Measurements from ENCODE around the gene TMEM108. TPM values are rescaled to one million over a fixed set of nuclear protein-coding genes. Genes with fewer than 3 reads are reported as not detected.
"Not testable (repeated sequence)": the region's sequence is repeated elsewhere in the genome, so short reads cannot be mapped to it uniquely, and the experiment has no call there.

The TMEM108 gene
- polyA plus RNA-seq, result 2.8 TPM
- long read RNA-seq, donor 1, result 0 reads
- long read RNA-seq, donor 2, partial matches to known transcripts, result 0 of 3 reads
- long read RNA-seq, donor 2, other reads (novel, unspliced or antisense), result 0 of 3 reads
- long read RNA-seq, donor 3, result 0 reads
- long read RNA-seq, donor 4, result 0 reads
- long read RNA-seq, donor 5, result 0 reads
- long read RNA-seq, donor 6, partial matches to known transcripts, result 0 of 2 reads
- long read RNA-seq, donor 6, other reads (novel, unspliced or antisense), result 0 of 2 reads
- long read RNA-seq, donor 7, partial matches to known transcripts, result 0 of 2 reads
- long read RNA-seq, donor 7, other reads (novel, unspliced or antisense), result 0 of 2 reads
- long read RNA-seq, donor 8, result 0 reads
- long read RNA-seq, donor 9, result 0 reads
- long read RNA-seq, donor 10, partial matches to known transcripts, result 0 of 1 reads
- long read RNA-seq, donor 10, other reads (novel, unspliced or antisense), result 0 of 1 reads
- long read RNA-seq, donor 11, result 0 reads

DNA sequence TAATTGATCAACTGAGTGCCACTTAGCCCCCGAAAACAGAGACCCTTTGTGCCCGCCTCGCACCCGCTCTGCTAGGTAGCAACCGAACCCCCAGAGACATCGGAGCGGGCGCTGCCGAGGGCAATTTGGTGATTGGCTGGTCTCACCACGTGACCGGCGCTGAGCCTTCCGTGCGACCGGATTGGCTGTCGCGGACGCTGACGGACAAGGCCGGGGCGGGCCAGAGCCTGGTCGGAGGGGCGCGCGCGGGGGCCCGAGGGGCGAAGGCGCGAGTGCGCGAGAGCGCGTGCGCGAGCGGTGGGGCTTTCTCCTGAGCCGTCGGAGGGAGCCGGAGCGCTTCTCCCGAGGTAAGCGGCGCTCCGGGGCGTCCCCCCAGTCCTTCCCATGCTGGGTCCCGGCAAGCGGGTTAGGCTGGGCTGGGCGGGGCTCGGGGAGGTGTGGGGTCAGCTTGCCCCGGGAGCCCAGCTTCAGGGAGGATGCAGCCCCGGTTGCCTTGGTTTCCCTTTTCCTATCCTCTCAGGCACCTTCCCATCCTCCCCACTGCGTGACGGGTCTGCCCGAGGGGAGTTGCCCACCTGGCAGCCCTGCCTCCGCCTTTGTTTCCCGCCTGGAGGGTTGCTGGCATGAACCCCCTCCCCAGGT lies at the start of gene TMEM108:
Gene TMEM108, plus strand, starts transcription at position 303 of the 642 bp plus-strand sequence.
- H3K4me3 ChIP-seq (ENCODE audit: low read length), result peak within 1 kb of the TSS; percentile 44
- H3K27ac ChIP-seq (ENCODE audit: low read length), result no peak within 1 kb of the TSS
- no peaks in the 10 kb centered on the region for H3K36me3 ChIP-seq (ENCODE audit: control insufficient read depth, insufficient read depth, low read length)
- no peaks in the 10 kb centered on the region for H3K9me3 ChIP-seq (ENCODE audit: control insufficient read depth, low read depth, low read length)
- no CpG with 5 or more reads among the region's 57 CpGs for WGBS (ENCODE audit: insufficient coverage, low lambda C conversion rate)
- no peaks in the 10 kb centered on the region for H3K4me1 ChIP-seq (ENCODE audit: control insufficient read depth, insufficient read depth, low read length)
- peak; percentile 33 to 55 for DNase-seq
- H3K27me3 ChIP-seq (ENCODE audit: control insufficient read depth, insufficient read depth, low read length), result peaks cover 45% of the 10 kb centered on the region

DNA sequence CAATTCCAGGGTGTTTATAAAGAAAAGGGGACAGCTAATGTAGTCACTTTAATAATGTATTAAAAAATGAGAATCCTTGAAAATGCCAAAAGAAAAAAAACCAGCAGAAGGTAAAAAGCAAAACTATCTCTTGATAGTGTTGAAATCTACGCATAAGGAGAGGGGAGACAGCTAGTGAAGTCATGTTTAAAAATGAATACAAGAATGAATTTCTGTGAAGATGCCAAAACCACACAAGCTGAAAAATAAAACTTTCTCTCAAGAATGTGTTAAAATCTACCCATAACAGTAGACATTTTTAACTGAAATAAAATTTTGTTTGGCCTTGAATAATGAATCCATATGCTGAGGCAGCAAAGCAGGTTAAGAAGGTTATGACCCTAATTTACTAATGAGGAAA lies 42.2 kb upstream of the TMEM108 start:
- Histone ChIP-seq H3K27ac (ENCODE audit: low read length) (no peak overlapping the region), H3K9me3 (ENCODE audit: control insufficient read depth, low read depth, low read length) (no peaks in the 10 kb centered on the region), H3K36me3 (ENCODE audit: control insufficient read depth, insufficient read depth, low read length) (no peaks in the 10 kb centered on the region), H3K4me3 (ENCODE audit: low read length) (no peak overlapping the region), H3K27me3 (ENCODE audit: control insufficient read depth, insufficient read depth, low read length) (no peaks in the 10 kb centered on the region), H3K4me1 (ENCODE audit: control insufficient read depth, insufficient read depth, low read length) (no peaks in the 10 kb centered on the region)
- DNase-seq, result no peak
- 91% methylated on average over 1 of the region's 1 CpG for WGBS (ENCODE audit: insufficient coverage, low lambda C conversion rate)

DNA sequence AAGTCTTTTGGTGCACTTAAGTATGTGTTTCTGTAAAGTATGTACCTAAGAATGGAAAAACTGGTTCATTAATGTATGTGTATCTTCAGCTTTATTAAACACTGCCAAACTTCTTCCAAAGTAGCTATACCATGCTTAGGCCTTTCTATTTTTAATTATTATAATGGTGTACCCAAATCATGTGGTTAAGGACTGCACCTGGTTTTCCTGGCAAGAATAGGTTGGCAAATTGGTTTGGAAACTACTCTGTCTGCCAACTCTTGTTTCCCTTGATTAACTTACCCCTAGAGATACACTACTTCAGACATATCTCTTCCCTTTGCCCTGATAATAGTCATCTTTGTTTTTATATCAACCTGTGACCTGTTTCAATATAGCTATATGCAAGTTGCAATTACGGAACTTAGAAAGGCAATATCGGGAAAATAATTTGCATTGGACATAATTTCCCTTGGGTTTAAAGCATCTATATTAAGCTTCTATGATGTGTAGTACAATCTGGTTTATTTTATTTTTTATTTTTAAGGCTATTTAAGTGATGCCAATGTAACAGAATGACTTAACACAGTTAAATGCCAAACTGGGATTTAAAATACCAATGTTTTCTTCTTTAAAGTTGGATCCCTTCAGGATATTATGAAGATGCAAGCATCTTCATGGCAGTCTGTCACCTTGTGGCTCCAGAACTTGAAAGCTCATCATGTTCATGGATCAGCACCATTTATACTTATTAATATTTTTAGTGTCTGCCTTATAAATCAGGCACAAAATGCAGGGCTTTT lies 40.6 kb upstream of the TMEM108 start:
- 82% methylated on average over 2 of the region's 2 CpGs for WGBS (ENCODE audit: insufficient coverage, low lambda C conversion rate)
- no peaks in the 10 kb centered on the region for H3K4me1 ChIP-seq (ENCODE audit: control insufficient read depth, insufficient read depth, low read length)
- no peaks in the 10 kb centered on the region for H3K36me3 ChIP-seq (ENCODE audit: control insufficient read depth, insufficient read depth, low read length)
- H3K4me3 ChIP-seq (ENCODE audit: low read length), result no peak overlapping the region
- no peak for DNase-seq
- no peaks in the 10 kb centered on the region for H3K27me3 ChIP-seq (ENCODE audit: control insufficient read depth, insufficient read depth, low read length)
- H3K27ac ChIP-seq (ENCODE audit: low read length), result no peak overlapping the region
- H3K9me3 ChIP-seq (ENCODE audit: control insufficient read depth, low read depth, low read length), result no peaks in the 10 kb centered on the region

GRCh38 chr3:133005032-133005431 lies 33.2 kb upstream of the TMEM108 start:
- H3K27me3 ChIP-seq (ENCODE audit: control insufficient read depth, insufficient read depth, low read length); H3K9me3 ChIP-seq (ENCODE audit: control insufficient read depth, low read depth, low read length); H3K4me1 ChIP-seq (ENCODE audit: control insufficient read depth, insufficient read depth, low read length); H3K4me3 ChIP-seq (ENCODE audit: low read length); H3K36me3 ChIP-seq (ENCODE audit: control insufficient read depth, insufficient read depth, low read length); H3K27ac ChIP-seq (ENCODE audit: low read length); DNase-seq: not testable (repeated sequence)
- WGBS (ENCODE audit: insufficient coverage, low lambda C conversion rate), result no CpG with 5 or more reads among the region's 9 CpGs

DNA sequence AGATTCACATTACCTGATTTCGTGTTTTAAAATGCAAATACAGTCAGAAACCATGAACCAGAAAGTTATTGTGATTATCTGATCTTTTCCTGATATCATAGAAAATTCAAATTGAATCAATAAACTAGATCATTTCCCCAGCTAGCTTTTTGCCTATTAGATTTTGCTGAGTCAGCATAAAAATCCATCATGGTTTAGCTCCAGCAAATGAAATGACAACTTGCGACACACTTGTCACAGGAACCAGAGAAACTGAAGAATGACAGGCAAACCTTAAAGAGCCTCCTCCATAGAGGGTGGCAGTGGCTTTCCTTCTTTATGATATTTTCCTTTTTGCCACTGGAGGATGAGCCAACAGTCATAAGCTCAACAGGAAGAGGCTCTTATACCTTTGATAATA lies 30.6 kb upstream of the TMEM108 start:
- Histone ChIP-seq H3K9me3 (ENCODE audit: control insufficient read depth, low read depth, low read length) (no peaks in the 10 kb centered on the region), H3K27me3 (ENCODE audit: control insufficient read depth, insufficient read depth, low read length) (no peaks in the 10 kb centered on the region), H3K27ac (ENCODE audit: low read length) (no peak overlapping the region), H3K4me3 (ENCODE audit: low read length) (no peak overlapping the region), H3K4me1 (ENCODE audit: control insufficient read depth, insufficient read depth, low read length) (no peaks in the 10 kb centered on the region), H3K36me3 (ENCODE audit: control insufficient read depth, insufficient read depth, low read length) (no peaks in the 10 kb centered on the region)
- 100% methylated on average over 1 of the region's 2 CpGs for WGBS (ENCODE audit: insufficient coverage, low lambda C conversion rate)
- DNase-seq, result no peak

DNA sequence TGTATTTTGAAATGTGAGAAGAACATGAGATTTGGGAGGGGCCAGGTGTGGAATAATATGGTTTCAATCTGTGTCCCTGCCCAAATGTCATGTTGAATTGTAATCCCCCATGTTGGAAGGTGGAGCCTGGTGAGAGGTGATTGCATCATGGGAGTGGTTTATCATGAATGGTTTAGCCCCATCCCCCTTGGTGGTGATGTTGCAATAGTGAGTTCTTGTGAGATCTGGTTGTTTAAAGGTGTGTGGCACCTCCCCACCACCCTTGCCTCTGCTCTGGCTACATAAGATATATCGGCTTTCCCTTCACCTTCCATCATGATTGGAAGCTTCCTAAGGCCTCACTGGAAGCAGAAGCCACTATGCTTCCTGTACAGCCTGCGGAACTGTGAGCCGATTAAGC lies 23.9 kb upstream of the TMEM108 start:
- WGBS (ENCODE audit: insufficient coverage, low lambda C conversion rate), result no CpG with 5 or more reads among the region's 3 CpGs
- DNase-seq, result no peak
- Histone ChIP-seq H3K27me3 (ENCODE audit: control insufficient read depth, insufficient read depth, low read length) (no peaks in the 10 kb centered on the region), H3K9me3 (ENCODE audit: control insufficient read depth, low read depth, low read length) (no peaks in the 10 kb centered on the region), H3K4me1 (ENCODE audit: control insufficient read depth, insufficient read depth, low read length) (no peaks in the 10 kb centered on the region), H3K4me3 (ENCODE audit: low read length) (no peak overlapping the region), H3K36me3 (ENCODE audit: control insufficient read depth, insufficient read depth, low read length) (no peaks in the 10 kb centered on the region), H3K27ac (ENCODE audit: low read length) (no peak overlapping the region)

- not testable (repeated sequence) for H3K27me3 ChIP-seq (ENCODE audit: control insufficient read depth, insufficient read depth, low read length); H3K36me3 ChIP-seq (ENCODE audit: control insufficient read depth, insufficient read depth, low read length); H3K4me1 ChIP-seq (ENCODE audit: control insufficient read depth, insufficient read depth, low read length); H3K9me3 ChIP-seq (ENCODE audit: control insufficient read depth, low read depth, low read length); H3K27ac ChIP-seq (ENCODE audit: low read length); H3K4me3 ChIP-seq (ENCODE audit: low read length); DNase-seq
- 86% methylated on average over 4 of the region's 5 CpGs for WGBS (ENCODE audit: insufficient coverage, low lambda C conversion rate)
Observed at GRCh38 chr3:133015573-133015972, 22.6 kb upstream of the TMEM108 start.

GRCh38 chr3:133016838-133017309 lies 21.3 kb upstream of the TMEM108 start:
- Histone ChIP-seq H3K9me3 (ENCODE audit: control insufficient read depth, low read depth, low read length) (no peaks in the 10 kb centered on the region), H3K4me1 (ENCODE audit: control insufficient read depth, insufficient read depth, low read length) (no peaks in the 10 kb centered on the region), H3K27ac (ENCODE audit: low read length) (no peak overlapping the region), H3K4me3 (ENCODE audit: low read length) (no peak overlapping the region), H3K27me3 (ENCODE audit: control insufficient read depth, insufficient read depth, low read length) (no peaks in the 10 kb centered on the region), H3K36me3 (ENCODE audit: control insufficient read depth, insufficient read depth, low read length) (no peaks in the 10 kb centered on the region)
- no CpG with 5 or more reads among the region's 1 CpG for WGBS (ENCODE audit: insufficient coverage, low lambda C conversion rate)
- no peak for DNase-seq

DNA sequence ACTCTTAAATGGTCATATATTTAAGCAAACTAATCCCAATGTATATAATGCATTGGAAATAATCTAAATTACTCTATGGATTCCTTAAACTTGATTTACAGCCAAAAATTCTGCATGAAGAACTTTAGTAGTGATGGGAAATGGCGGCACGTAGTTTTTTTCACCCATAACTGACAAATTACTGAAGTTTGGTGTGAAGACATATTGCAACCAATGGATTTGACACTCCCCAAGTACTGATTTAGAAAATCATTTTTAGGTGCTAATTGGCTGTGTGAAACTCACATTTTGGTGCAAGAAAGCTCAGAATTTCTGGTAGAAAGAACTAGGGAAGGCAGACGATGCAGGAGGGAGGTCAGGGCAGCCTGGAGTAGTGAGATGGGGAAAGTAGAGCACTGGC lies 19.3 kb upstream of the TMEM108 start:
- no peak overlapping the region for H3K27ac ChIP-seq (ENCODE audit: low read length)
- H3K36me3 ChIP-seq (ENCODE audit: control insufficient read depth, insufficient read depth, low read length), result no peaks in the 10 kb centered on the region
- no peaks in the 10 kb centered on the region for H3K4me1 ChIP-seq (ENCODE audit: control insufficient read depth, insufficient read depth, low read length)
- H3K9me3 ChIP-seq (ENCODE audit: control insufficient read depth, low read depth, low read length), result no peaks in the 10 kb centered on the region
- no peaks in the 10 kb centered on the region for H3K27me3 ChIP-seq (ENCODE audit: control insufficient read depth, insufficient read depth, low read length)
- no peak overlapping the region for H3K4me3 ChIP-seq (ENCODE audit: low read length)
- DNase-seq, result no peak
- WGBS (ENCODE audit: insufficient coverage, low lambda C conversion rate), result no CpG with 5 or more reads among the region's 3 CpGs

DNA sequence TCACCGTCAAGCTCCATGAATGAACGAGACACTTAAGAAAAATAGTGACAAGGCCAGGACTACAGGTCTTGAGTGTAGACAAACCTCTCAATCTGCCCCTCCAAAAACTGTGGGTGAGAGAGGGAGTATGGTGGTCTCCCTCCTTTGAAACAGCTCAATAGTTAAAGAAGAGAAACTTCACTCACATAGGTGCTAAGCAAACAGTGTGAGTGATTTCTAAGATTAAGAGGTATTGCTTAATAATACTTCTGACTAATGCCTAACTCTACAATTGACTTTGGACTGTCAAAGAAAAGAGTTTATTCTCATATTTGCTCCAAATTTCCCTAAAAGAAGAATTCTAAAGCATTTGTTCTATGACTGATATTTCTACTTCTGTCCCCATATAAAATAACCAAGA lies 17.0 kb upstream of the TMEM108 start:
- H3K4me1 ChIP-seq (ENCODE audit: control insufficient read depth, insufficient read depth, low read length), result no peaks in the 10 kb centered on the region
- H3K4me3 ChIP-seq (ENCODE audit: low read length), result no peak overlapping the region
- H3K36me3 ChIP-seq (ENCODE audit: control insufficient read depth, insufficient read depth, low read length), result no peaks in the 10 kb centered on the region
- H3K27ac ChIP-seq (ENCODE audit: low read length), result no peak overlapping the region
- no peaks in the 10 kb centered on the region for H3K9me3 ChIP-seq (ENCODE audit: control insufficient read depth, low read depth, low read length)
- H3K27me3 ChIP-seq (ENCODE audit: control insufficient read depth, insufficient read depth, low read length), result no peaks in the 10 kb centered on the region
- no CpG with 5 or more reads among the region's 2 CpGs for WGBS (ENCODE audit: insufficient coverage, low lambda C conversion rate)
- DNase-seq, result no peak
